HG03571 (cell line): ENCODE data around the gene TMEM41B.
"Not testable (repeated sequence)": the region's sequence is repeated elsewhere in the genome, so short reads cannot be mapped to it uniquely, and the experiment has no call there.

Experiments
- ATAC-seq: cut with Tn5 transposase; IDR thresholded peaks from one replicate; pipeline ENCODE4 v1.9.1; 2021; ENCODE audit not compliant: unreplicated experiment

The TMEM41B gene

DNA sequence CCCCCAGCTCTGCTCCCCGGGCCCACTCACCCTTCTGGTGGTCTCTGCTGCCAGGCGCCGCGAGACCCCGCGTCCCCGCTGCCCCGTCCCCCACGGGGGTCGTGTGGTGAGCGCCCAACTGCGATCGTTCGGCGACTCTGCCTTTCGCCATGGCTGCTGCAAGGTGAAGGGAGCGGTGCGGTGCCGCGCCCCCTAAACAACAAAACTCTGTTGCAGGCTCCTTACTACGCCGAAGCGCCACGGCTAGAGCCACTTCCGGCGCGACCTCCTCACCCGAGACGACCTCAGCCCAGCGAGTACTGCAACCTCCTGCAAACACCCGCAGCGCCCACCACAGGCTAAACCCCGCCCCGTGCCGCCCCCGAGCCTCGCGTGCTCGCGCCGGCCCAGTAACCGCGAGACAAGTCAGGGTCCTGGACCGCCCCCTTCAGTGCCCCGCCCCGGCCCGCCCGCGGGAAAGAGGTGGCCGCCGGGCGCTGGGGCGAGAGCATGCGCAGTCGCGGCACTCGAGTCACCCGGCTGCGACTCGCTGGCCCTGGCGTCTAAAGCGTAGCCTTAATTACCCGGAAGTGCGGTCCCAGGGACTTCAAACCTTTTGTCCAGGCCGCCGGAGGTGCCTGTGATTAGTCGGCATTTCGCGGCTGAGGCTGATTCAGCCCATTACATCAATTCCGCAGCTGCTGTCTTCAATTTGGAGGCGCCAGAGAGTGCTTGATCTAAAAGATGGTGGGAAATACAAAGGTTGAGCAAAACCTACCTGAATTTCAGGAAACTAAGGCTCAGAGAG is at the start of gene TMEM41B:
TMEM41B (minus strand) TSS at position 303 of the 787 bp plus-strand sequence; CDS start at position 151, 152 bp downstream.
- ATAC-seq = peak; percentile 98

- ATAC-seq = no peak
Observed at GRCh38 chr11:9362393-9362863, 48.0 kb upstream of the TMEM41B start.

DNA sequence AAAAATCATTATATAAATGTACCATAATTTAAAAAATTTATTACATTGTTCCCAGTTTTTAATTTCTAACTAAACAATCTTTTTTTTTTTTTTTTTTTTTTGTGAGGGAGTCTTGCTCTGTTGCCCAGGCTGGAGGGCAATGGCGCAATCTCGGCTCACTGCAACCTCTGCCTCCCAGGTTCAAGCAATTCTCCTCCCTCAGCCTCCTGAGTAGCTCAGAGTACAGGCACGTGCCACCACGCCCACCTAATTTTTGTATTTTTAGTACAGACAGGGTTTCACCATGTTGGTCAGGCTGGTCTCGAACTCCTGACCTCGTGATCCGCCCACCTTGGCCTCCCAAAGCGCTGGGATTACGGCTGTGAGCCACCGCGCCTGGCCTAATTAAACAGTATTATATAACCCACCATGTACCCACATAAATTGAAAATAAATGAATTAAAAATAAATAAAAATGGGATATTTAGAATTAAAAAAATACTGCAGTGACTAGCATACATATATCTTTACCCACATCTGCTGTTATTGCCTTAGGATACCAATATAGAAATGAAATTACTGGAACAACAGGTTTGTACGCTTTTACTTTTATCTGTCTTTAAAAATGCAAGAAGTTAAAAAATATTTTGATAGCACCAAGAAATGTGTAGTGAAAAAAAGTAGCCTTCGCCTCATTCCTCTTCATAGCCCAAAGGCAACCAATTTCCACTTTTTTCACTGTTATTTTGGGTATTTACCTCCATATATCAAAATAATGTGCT is 46.6 kb upstream of the TMEM41B start:
- not testable (repeated sequence) for ATAC-seq

DNA sequence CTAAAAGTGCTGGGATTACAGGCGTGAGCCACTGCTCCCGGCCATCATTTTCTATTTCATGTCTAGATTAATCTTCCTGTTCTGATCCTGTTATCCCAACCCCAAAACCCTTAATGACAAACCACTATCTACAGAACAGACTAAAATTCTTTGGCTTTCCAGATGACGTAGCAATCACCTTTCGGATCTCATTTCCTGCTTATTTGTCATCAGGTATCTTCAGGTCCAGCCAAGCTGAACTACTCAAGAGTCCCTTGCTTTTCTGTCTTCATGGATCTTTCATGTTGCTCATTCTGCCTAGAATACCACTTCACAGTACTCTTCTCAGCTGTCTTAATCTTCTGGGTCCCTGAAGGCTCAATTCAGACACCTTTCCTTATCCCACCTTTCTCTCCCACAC is 42.6 kb upstream of the TMEM41B start:
- ATAC-seq = no peak

- no peak for ATAC-seq
Observed at GRCh38 chr11:9351321-9351881, 37.0 kb upstream of the TMEM41B start.

DNA sequence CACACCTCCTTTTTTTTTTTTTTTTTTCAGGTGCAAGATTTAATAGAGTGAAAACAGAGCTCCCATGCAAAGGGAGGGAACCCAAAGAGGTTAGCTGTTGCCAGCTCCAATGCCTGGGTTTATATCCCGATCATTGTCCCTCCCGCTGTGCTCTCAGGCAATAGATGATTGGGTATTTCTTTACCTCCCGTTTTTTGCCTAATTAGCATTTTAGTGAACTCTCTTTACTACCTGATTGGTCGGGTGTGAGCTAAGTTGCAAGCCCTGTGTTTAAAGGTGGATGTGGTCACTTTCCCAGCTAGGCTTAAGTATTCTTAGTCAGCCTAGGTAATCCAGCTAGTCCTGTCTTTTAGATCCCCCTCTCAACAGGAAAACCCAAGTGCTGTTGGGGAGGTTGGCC is 33.4 kb upstream of the TMEM41B start:
- not testable (repeated sequence) for ATAC-seq

DNA sequence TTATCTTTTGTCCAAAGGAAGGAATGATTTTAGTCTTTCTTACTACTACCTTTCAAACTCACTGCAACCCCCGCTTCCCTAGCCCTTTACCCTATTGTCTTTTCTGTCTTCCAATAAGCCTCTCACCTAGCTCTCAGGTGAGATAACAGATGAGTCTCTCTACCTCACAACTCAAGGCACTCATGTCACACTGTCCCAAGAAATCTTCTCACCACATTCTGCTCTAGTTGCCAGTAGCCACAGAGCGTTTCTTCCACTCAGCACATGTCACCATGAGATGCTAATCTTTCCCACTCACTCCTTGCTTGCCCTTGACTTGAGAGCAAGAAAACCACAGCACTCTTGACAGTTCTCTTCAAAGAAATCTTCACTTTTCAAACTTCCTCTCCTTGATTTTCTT is 32.7 kb upstream of the TMEM41B start:
- no peak for ATAC-seq

DNA sequence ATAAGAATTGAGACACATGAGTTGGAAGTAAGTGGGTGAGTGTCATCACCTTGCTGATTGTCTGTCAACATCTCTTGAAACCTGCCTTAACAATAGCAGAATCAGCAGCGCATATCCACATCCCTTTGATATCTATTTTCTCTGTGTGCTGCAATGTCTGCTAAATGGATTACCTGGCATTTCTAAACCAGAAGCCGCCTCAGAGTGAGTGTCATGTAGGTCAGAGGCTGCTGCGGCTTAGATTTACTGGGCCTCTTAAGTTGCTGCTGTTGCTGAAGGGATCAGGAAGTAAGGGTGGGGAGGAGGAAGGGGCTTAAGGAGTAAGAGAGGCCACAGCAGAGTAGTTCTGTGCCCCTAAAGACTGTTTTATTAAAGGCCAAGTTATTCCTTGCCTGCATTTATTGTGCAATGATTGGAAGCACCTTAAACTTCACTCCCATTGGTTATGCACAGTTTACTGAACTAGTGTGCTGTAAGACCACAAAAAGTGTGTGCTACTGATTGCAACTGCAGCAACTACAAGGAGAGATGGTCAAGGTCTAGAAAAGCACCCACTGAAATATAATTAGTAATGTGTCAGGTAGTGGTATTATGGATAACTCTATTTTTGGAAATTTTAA is 29.8 kb upstream of the TMEM41B start:
- no peak for ATAC-seq

DNA sequence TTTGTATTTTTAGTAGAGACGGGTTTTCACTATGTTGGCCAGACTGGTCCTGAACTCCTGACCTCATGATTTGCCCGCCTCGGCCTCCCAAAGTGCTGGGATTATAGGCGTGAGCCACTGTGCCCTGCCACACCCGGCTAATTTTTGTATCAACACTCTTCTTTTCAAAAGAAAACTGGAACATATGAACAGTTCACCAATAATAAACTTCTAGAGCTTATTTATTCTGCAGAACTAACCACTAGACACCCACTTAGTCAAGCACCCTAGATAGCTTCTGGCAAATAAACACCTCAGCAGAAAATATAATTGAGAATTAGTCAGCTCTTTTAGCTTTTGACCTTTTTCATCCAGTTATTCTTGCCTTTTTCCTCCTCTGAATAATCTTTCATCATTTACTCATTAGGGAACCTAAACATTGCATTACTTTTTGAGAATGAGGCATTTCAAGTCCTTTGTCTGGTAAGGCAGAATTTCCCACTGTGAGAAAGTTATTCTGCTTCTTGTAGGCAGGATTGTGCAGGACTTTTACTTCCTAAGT is 27.3 kb upstream of the TMEM41B start:
- ATAC-seq = no peak

GRCh38 chr11:9332655-9333054 is 18.3 kb upstream of the TMEM41B start:
- ATAC-seq = no peak

DNA sequence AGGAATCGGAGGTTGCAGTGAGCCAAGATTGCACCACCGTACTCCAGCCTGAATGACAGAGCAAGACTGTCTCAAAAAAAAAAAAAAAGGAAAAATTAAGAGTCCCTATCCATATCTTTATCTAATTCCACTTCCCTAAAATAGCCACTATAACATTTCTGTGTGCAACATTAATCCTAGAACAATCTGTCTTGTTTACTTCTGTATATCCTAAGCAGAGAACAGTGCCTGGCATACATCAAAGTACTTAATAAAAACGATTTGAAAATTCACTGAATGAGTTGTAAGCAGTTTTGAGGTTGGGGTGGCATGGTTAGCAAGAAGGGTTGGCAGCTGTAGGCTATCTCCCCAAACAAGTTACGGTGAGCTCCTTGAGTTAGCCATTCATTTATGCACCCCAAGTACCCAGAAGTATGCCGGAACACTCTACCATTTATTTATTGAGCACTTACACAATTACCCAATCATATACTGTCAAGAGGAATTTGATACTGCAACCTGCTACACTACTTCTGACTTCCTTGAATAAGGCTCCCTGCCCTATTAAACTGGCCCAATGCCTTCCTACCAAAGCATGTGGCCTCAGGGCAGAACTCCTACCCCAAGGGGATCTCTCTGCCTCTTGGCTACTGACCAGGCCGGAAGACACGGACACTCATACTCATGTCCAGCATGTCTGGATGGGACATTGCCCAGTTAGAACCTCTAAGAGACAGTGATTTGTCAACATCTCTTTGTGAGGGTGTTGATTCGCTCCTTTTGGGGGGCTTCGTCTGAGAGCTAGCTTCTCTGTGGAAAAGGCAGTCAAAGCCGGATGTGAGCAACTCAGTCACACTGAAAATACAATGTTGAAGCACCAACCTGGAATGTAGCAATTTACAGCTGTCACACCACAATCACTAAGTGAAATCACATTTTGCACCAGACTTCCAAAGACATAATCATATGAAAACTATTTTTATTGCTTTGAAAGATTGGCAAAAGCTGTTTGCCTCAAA is 16.3 kb upstream of the TMEM41B start:
- no peak for ATAC-seq

DNA sequence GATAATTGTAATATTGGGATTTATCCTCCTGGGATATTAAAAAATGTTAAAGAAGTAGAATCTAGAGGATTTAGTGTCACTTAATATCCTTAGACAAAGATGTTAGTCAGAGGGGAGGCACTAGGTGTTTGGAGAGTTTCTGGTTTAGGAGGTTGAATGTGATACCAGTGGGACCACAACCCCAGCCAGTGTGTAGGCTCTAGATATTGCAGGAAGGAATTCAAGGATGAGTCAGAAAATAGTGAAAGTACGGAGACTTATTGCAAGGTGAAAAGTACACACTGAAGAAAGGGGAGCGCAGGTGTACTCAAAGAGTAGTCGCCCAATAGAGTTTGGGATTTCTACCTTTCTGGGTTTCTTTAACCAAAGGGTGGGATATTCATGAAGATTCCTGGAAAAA is 5.7 kb upstream of the TMEM41B start:
- no peak for ATAC-seq

DNA sequence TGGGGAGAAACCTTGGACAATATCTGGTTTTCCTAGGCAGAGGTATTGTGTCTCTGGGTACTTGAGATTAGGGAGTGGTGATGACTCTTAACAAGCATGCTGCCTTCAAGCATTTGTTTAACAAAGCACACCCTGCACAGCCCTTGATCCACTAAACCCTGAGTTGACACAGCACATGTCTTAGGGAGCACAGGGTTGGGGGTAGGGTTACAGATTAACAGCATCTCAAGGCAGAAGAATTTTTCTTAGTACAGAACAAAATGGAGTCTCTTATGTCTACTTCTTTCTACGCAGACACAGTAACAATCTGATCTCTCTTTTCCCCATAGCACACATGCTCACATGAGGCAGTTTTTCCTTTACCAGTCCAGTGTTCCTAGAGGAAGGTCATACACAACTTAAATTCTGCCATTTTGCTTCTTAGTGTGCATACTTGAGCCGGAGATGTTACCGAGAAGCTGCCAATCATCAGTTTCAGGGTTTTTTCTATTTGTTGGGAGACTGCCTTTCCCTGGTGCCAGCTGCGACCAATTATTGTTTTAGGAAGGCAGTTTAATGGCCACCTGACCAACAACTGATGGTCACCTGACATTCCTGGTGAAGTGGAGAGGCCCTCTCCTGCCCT is 5.1 kb upstream of the TMEM41B start:
- not testable (repeated sequence) for ATAC-seq

- not testable (repeated sequence) for ATAC-seq
Observed at GRCh38 chr11:9318442-9319376, 4.3 kb upstream of the TMEM41B start.

- ATAC-seq = no peak
Observed at GRCh38 chr11:9316334-9316733, 1.9 kb upstream of the TMEM41B start.

DNA sequence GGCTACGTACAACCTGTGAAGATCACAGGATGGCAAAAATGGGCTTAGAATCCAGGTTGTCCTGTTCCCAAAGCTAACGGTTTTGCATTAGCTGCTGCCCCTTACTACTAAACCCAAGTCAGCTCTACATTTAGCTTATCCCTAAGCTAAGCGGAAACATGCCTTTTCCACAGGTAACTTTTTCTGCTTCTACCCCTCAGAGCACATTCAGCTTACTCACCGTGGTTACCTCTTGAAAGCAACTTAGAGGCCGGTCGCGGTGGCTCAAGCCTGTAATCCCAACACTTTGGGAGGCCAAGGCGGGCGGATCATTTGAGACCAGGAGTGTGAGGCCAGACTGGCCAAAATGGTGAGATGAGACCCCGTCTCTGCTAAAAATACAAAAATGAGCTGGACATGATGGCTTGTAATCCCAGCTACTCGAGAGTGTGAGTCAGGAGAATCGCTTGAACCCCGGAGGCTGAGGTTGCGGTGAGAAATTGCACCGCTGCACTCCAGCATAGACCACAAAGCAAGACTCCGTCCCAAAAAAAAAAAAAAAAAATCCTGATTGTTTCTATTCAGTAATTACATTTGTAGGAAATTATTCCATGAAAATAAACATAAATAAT is 790 bp upstream of the TMEM41B start:
- ATAC-seq = no peak

DNA sequence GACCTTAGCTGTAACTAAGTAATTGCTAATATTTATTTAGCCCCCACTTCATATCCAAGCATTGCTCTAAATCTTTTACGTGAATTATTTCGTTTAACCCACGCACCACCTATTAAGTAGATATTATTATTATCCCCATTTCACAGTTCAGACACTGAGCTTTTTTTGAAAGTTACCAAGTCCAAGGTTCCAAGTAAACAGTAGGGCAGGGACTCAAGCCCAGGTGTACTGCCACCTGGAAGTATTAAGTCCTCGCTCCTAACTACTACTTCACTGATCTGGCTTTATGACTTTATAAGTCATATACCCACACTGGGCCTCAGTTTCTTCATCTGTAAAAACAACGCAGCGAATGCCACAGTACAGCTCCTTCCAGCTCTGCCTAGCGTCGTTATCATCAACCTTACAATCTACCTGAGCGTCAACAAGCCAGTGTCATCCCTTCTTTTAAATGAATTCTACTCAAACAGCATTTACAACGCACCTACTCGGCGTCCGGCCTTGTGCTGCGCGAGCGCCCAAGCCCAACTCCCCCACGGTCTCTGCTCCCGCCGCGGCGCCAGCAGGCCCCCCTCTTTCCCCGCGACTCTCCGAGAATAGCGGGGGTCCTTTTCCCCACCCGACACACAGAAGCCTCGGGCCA is 624 bp downstream of the TMEM41B start:
- no peak for ATAC-seq
